A673 (cell line): ENCODE measurements around the gene GPR17. TPM values are rescaled to one million over a fixed set of nuclear protein-coding genes. Genes with fewer than 3 reads are reported as not detected.

ENCODE experiments used
- BruUV-seq: library from RNA; stranded (reverse); fragments of 400-500 nt; replicated peaks from 2 replicates; lab custom pipeline; 2021; lab: Mats Ljungman, UMichigan
- CTCF ChIA-PET: fragments of 300-600 bp; sonication (Branson Sonifier 250); formaldehyde crosslinking; loops from one replicate; lab custom pipeline; 2022; ENCODE audit warnings: antibody characterized with exemption; lab: Charles Lee
- POLR2A ChIA-PET: fragments of 300-600 bp; sonication (Branson Sonifier 250); formaldehyde crosslinking; loops from one replicate; lab custom pipeline; 2022; ENCODE audit warnings: antibody characterized with exemption; ENCODE audit not compliant: low non-redundant PET; lab: Charles Lee
- DNase-seq: peaks from one replicate; pipeline ENCODE4 v3.0.0-alpha.2; 2015; ENCODE audit warnings: low spot score
- H3K27ac ChIP-seq: fragments of 200-600 bp; sonication (generic); 2 replicates; pipeline ENCODE4 v1.5.1; 2016; ENCODE audit warnings: mixed run types, low read depth, mild to moderate bottlenecking, mixed read lengths, antibody characterized with exemption, low read length; ENCODE audit not compliant: poor library complexity, severe bottlenecking
- H3K27me3 ChIP-seq: fragments of 200-600 bp; sonication (generic); replicated peaks from 2 replicates; pipeline ENCODE4 v1.6.1; 2017; ENCODE audit warnings: mixed run types, low read depth, mild to moderate bottlenecking, mixed read lengths, antibody characterized with exemption, low read length; ENCODE audit not compliant: insufficient read depth, poor library complexity
- H3K36me3 ChIP-seq: fragments of 200-600 bp; sonication (generic); 2 replicates; pipeline ENCODE4 v1.6.1; 2016; ENCODE audit warnings: mixed run types, mild to moderate bottlenecking, mixed read lengths, antibody characterized with exemption, low read length; ENCODE audit not compliant: insufficient read depth, poor library complexity, severe bottlenecking
- H3K4me1 ChIP-seq: fragments of 200-600 bp; sonication (generic); 2 replicates; pipeline ENCODE4 v1.6.1; 2017; ENCODE audit warnings: mixed run types, mild to moderate bottlenecking, mixed read lengths, antibody characterized with exemption, low read length; ENCODE audit not compliant: insufficient read depth, poor library complexity, severe bottlenecking
- H3K4me3 ChIP-seq: fragments of 200-600 bp; sonication (generic); 2 replicates; pipeline ENCODE4 v1.5.1; 2016; ENCODE audit warnings: low read depth, mixed run types, mild to moderate bottlenecking, mixed read lengths, low read length; ENCODE audit not compliant: poor library complexity, severe bottlenecking
- H3K9me3 ChIP-seq: fragments of 200-600 bp; sonication (generic); 2 replicates; pipeline ENCODE4 v1.6.1; 2016; ENCODE audit warnings: mixed run types, low read depth, mild to moderate bottlenecking, mixed read lengths, antibody characterized with exemption, low read length; ENCODE audit not compliant: poor library complexity, severe bottlenecking
- CTCF ChIP-seq: fragments of 300-800, 200-600 bp; sonication (generic); conservative IDR thresholded peaks from 2 replicates; pipeline ENCODE4 v1.5.1; 2017; ENCODE audit warnings: low read depth, mild to moderate bottlenecking, antibody characterized with exemption, low read length, moderate library complexity, mixed read lengths
- EZH2 ChIP-seq: fragments of 200-600 bp; sonication (generic); IDR thresholded peaks from 2 replicates; pipeline ENCODE4 v1.6.1; 2017; ENCODE audit warnings: borderline replicate concordance, low read depth, mild to moderate bottlenecking, mixed read lengths, antibody characterized with exemption, low read length; ENCODE audit not compliant: poor library complexity, severe bottlenecking
- intact Hi-C: fragments of 100-400 bp; cut with micrococcal nuclease; formaldehyde crosslinking; loops from one replicate; pipeline ENCODE4 v1.10.0; 2022; ENCODE audit not compliant: unreplicated experiment
- total RNA-seq: library from RNA; stranded (reverse); gene quantifications from 2 replicates; pipeline ENCODE4 v1.2.3, GENCODE V29; 2021

Gene GPR17
- total RNA-seq, 1 experiment from 2014 or later: 0.45 TPM

GRCh38 chr2:127639111-127639474 lies 6.9 kb upstream of the GPR17 start:
- Histone ChIP-seq H3K4me3 (no peak overlapping the region), H3K4me1 (peaks cover 15% of the 10 kb centered on the region), H3K36me3 (no peaks in the 10 kb centered on the region), H3K27ac (no peak overlapping the region), H3K9me3 (no peaks in the 10 kb centered on the region), H3K27me3 (no peaks in the 10 kb centered on the region)
- ChIA-PET CTCF (no interaction called here), POLR2A (no interaction called here)
- no peak for DNase-seq
- no TSS peak for BruUV-seq
- TF ChIP-seq EZH2 (no peak), CTCF (no peak)
- intact Hi-C loops: no loop called here

- POLR2A ChIA-PET: no interaction called here
Measured at GRCh38 chr2:127640082-127641072, 5.6 kb upstream of the GPR17 start.

GRCh38 chr2:127641133-127641532 lies 4.8 kb upstream of the GPR17 start:
- Histone ChIP-seq H3K27me3 (no peaks in the 10 kb centered on the region), H3K9me3 (no peaks in the 10 kb centered on the region), H3K4me3 (no peak overlapping the region), H3K36me3 (no peaks in the 10 kb centered on the region), H3K27ac (no peak overlapping the region), H3K4me1 (peaks cover 15% of the 10 kb centered on the region)
- no peak for DNase-seq
- intact Hi-C loops: no loop called here
- CTCF ChIA-PET: no interaction called here
- no TSS peak for BruUV-seq
- POLR2A ChIA-PET: no interaction called here
- no peak for TF ChIP-seq CTCF
- no peak for TF ChIP-seq EZH2

More at GRCh38 chr2:127640082-127641072, 5.6 kb upstream of the GPR17 start:
- intact Hi-C loops: no loop called here
- Histone ChIP-seq H3K4me3 (no peak overlapping the region), H3K36me3 (no peaks in the 10 kb centered on the region), H3K27me3 (no peaks in the 10 kb centered on the region), H3K9me3 (no peaks in the 10 kb centered on the region), H3K27ac (no peak overlapping the region), H3K4me1 (peaks cover 15% of the 10 kb centered on the region)
- TF ChIP-seq CTCF (peak; percentile 34; the same call in 1 of the 2 replicates), EZH2 (no peak)
- no TSS peak for BruUV-seq
- no peak for DNase-seq
- CTCF ChIA-PET: interaction anchor here (1.1 kb wide), 1 partner anchor 9 kb away, joined by 5 read pairs; no protein-coding TSS in a partner anchor
